GM12891 (cell line): ENCODE measurements around the gene PARP2.
"Not testable (repeated sequence)": the region's sequence is repeated elsewhere in the genome, so short reads cannot be mapped to it uniquely, and the experiment has no call there.

Experiments
- DNase-seq: peaks from one replicate; pipeline ENCODE4 v3.0.0; 2011; ENCODE audit warnings: low spot score; ENCODE audit not compliant: insufficient read length
- FAIRE-seq: peaks from 2 replicates; lab custom pipeline; 2011; peaks lifted over from hg19 to GRCh38; lab: Jason Lieb, UNC
- PAX5 ChIP-seq: IDR thresholded peaks from 2 replicates; pipeline ENCODE4 v1.6.1; 2011; ENCODE audit warnings: low read length, moderate library complexity, mild to moderate bottlenecking; ENCODE audit not compliant: insufficient read depth, severe bottlenecking
- POLR2A ChIP-seq: IDR thresholded peaks from 2 replicates; pipeline ENCODE4 v1.6.1; 2011; ENCODE audit warnings: low read depth, low read length, control low read depth
- POLR2AphosphoS5 ChIP-seq: IDR thresholded peaks from 2 replicates; pipeline ENCODE4 v1.6.1; 2011; ENCODE audit warnings: low read depth, low read length, control low read depth
- POU2F2 ChIP-seq: IDR thresholded peaks from 2 replicates; pipeline ENCODE4 v1.6.1; 2011; ENCODE audit warnings: low read depth, mild to moderate bottlenecking, control low read depth, low read length, moderate library complexity
- SPI1 ChIP-seq: IDR thresholded peaks from 2 replicates; pipeline ENCODE4 v1.6.1; 2011; ENCODE audit warnings: low read depth, low read length, control low read depth
- TAF1 ChIP-seq: IDR thresholded peaks from 2 replicates; pipeline ENCODE4 v1.6.1; 2011; ENCODE audit warnings: low read depth, low read length, control low read depth

The PARP2 gene

GRCh38 chr14:20343862-20344220 is 406 bp downstream of the PARP2 start:
- TF ChIP-seq TAF1, result no peak
- no peak for TF ChIP-seq POLR2AphosphoS5
- DNase-seq (no peak), FAIRE-seq (no peak)

- TF ChIP-seq PAX5 (no peak), TAF1 (no peak), POLR2AphosphoS5 (no peak), SPI1 (no peak), POLR2A (no peak), POU2F2 (no peak)
- no peak for FAIRE-seq
- DNase-seq, result no peak
Observed at GRCh38 chr14:20345366-20345765, 1.9 kb downstream of the PARP2 start.

- DNase-seq (no peak), FAIRE-seq (no peak)
Observed at GRCh38 chr14:20346713-20347112, 3.3 kb downstream of the PARP2 start.

GRCh38 chr14:20347747-20348146 is 4.3 kb downstream of the PARP2 start:
- no peak for TF ChIP-seq SPI1
- TF ChIP-seq POLR2A, result no peak
- no peak for TF ChIP-seq PAX5
- no peak for TF ChIP-seq POLR2AphosphoS5
- no peak for TF ChIP-seq POU2F2
- no peak for TF ChIP-seq TAF1
- DNase-seq (no peak), FAIRE-seq (no peak)

More at GRCh38 chr14:20346713-20347112, 3.3 kb downstream of the PARP2 start:
- TF ChIP-seq POLR2A (no peak), SPI1 (no peak), TAF1 (no peak), POU2F2 (no peak), POLR2AphosphoS5 (no peak), PAX5 (no peak)

- DNase-seq (no peak), FAIRE-seq (no peak)
- no peak for TF ChIP-seq PAX5
Observed at GRCh38 chr14:20350282-20350681, 6.8 kb downstream of the PARP2 start.

GRCh38 chr14:20350860-20351259 is 7.4 kb downstream of the PARP2 start:
- TF ChIP-seq POLR2A (no peak), SPI1 (no peak), PAX5 (no peak), POLR2AphosphoS5 (no peak), TAF1 (no peak), POU2F2 (no peak)
- FAIRE-seq (no peak), DNase-seq (no peak)

- FAIRE-seq, result no peak
- TF ChIP-seq POU2F2, result no peak
- TF ChIP-seq POLR2A, result no peak
- TF ChIP-seq TAF1, result no peak
- no peak for TF ChIP-seq POLR2AphosphoS5
- no peak for TF ChIP-seq PAX5
Observed at GRCh38 chr14:20356422-20356821, 13.0 kb downstream of the PARP2 start.

GRCh38 chr14:20358474-20358873 is 15.0 kb downstream of the PARP2 start:
- FAIRE-seq, DNase-seq: not testable (repeated sequence)

More at GRCh38 chr14:20356422-20356821, 13.0 kb downstream of the PARP2 start:
- no peak for DNase-seq

GRCh38 chr14:20365928-20366327 is 22.5 kb downstream of the PARP2 start:
- TF ChIP-seq TAF1, result no peak
- no peak for TF ChIP-seq SPI1
- TF ChIP-seq PAX5, result no peak
- TF ChIP-seq POU2F2, result no peak
- TF ChIP-seq POLR2AphosphoS5, result no peak
- TF ChIP-seq POLR2A, result no peak
- DNase-seq (no peak), FAIRE-seq (no peak)

GRCh38 chr14:20372796-20373195 is 29.4 kb downstream of the PARP2 start:
- DNase-seq (no peak), FAIRE-seq (no peak)
- TF ChIP-seq POU2F2 (no peak), PAX5 (no peak)

- TF ChIP-seq PAX5 (no peak), SPI1 (no peak), POLR2AphosphoS5 (no peak), POLR2A (no peak), TAF1 (no peak), POU2F2 (no peak)
- DNase-seq, result no peak
- no peak for FAIRE-seq
Observed at GRCh38 chr14:20375471-20375870, 32.0 kb downstream of the PARP2 start.
